HTERT RPE-1 (cell line): ENCODE results near the gene ZNRD2.

Source experiments
- in situ Hi-C: fragments of 300-500 bp; cut with MboI; formaldehyde crosslinking; loops from 4 replicates; pipeline ENCODE4 v1.14.3; 2020; ENCODE audit warnings: low sequenced_read_pairs

ZNRD2 gene

DNA sequence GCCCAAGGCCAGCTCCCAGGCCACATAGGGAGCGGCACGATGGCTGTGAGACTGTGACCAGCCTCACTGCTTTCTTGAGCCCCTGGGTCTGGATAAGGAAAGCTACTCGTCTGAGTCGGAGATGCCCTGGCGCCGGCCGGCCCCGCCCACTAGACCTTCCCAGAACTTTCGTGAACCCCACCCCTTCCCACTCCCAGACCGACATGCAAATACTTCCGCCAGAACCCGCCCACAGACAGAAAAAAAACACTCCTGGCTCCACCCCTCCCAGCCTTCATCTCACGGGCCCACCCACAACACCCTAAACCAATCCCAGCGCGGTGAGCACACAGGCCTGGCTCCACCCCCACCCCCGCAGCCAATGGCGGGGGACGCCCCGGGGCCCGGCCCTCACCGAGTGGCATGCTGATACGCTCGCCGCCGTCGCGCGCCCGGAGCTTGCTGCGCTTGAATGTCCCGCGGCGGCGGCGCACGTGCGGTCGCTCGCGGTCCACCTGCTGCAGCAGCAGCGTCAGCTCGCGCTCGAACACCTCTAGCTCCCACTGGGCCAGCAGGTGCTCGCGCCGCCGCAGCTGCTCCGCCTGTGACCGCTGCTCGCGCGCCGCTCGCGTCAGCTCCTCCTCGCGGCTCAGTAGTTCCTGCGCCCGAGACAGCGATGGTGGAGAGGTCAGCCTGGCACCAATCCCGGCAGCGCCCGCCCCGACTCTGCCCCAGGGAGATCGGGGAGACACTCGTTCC lies 36.8 kb downstream of the ZNRD2 start:
- in situ Hi-C loops, result no loop called here

DNA sequence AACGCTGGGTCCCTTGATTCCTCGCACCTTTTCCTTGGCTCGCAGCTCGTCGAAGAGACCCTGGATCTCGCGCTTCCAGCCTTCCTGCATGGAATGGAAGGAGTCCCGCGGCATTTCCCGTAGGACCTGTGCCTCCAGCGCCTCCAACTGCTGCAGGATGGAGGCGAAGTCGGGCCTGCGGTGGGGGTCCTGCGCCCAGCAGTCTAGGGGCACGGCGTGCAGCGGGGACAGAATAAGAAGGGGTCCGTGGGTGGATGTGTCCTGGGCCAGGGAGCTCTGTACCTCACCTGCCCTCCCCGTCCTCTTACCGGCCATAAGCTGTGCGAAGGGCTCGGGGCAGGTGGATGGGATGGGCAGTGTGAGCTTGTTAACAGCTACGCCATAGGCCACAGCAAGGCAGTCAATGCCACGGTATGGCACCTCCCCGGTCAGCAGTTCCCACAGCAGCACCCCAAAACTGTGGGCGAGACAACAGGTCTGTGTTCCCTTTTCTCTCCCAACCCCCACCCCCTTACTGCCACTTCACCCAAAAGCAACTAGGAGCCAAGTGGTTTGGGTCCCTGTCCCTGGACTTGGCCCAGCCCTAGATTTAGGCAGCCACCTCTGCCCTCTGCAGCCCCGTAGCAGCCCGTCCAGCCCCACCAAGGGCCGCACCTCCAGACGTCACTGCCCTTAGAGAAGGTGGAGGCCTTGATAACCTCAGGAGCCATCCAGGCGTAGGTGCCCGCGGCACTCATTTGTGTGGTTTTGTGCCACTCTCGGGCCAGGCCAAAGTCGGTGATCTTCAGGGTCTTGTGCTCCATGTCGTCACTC lies 37.5 kb downstream of the ZNRD2 start:
- in situ Hi-C loops, result no loop called here

- in situ Hi-C loops, result no loop called here
Measured at GRCh38 chr11:65609229-65609628, 39.0 kb downstream of the ZNRD2 start.

- in situ Hi-C loops, result no loop called here
Measured at GRCh38 chr11:65609665-65610064, 39.4 kb downstream of the ZNRD2 start.

DNA sequence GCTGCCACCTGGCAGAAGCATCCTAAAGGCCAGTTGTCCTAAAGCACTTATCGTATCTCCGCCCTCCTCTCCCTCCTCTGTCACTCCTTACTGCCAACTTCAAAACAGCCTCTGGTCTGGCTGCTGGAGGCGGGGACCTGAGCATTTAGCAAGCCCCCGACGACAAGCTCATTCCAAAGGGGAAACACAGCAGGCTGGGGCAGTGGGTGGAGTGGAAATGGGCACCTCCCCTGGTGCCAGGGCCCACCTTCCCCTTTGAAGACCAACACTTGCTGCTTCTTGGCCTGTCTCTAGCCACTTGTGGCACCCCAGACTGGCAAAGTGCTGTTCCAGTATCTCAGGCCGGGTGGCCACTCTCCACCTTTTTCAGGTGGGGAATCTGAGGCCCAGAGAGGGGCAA lies 40.1 kb downstream of the ZNRD2 start:
- in situ Hi-C loops, result no loop called here

DNA sequence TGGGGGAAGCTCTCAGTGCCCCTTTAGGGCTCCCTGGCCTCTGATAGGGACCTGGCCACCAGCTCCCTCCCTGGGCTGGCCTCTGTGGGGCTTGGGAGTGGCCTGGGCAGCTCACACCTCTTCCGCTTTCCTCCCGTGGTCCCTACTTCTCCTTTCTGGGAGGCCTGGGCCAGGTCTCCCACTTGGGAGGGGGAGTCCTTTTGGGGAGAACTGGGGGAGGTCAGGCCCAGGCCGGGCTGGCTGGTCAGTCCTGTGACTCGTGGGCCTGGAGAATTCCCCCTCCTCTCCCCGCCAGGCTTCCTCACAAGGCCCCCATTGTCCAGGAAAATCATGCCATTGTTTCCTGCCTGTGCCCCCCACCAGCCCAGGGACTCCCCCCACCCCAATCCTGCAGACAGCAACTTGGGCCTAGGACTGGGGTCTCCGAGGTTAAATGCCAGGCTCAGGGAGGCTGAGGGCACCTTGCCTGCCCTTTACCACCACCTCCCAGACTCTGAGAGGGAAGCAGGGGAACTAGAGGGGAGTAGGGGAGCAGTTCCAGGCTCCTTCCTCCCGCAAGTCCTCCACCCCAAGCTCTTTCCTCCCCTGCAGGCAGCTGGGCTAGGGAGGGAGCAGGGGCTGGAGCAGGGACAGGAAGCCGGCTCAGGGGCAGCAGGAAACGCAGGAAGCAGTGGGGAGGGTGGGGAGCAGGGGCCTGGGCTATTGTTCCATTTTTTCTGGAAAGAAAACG lies 40.9 kb downstream of the ZNRD2 start:
- in situ Hi-C loops, result no loop called here

GRCh38 chr11:65611758-65612603 lies 41.7 kb downstream of the ZNRD2 start:
- in situ Hi-C loops, result no loop called here

DNA sequence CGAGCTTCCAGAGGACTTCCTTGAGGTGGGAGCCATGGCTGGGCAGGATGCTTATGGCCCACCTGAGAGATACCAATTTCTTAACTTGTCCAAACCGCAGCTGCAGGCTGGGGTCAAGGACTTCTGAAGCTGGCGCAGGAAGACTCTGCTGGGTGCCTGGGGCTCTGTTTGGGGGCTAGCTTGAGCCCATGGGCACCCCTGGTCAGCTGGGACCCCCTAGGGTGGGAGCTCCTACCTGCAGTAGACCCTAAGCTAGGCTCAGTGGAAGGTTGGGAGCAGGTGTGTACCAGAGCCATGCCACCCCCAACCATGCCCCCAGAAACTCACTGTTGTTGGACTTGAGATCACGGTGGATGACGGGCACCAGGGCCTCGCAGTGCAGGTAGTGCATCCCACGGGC lies 42.4 kb downstream of the ZNRD2 start:
- in situ Hi-C loops, result no loop called here

GRCh38 chr11:65613091-65613928 lies 43.0 kb downstream of the ZNRD2 start:
- in situ Hi-C loops, result no loop called here

GRCh38 chr11:65615229-65615949 lies 45.1 kb downstream of the ZNRD2 start, which contains the start of gene PCNX3:
TSS of gene PCNX3 (plus strand) at chr11:65615776. CDS start at chr11:65616312, 536 bp downstream.
- in situ Hi-C loops, result no loop called here

DNA sequence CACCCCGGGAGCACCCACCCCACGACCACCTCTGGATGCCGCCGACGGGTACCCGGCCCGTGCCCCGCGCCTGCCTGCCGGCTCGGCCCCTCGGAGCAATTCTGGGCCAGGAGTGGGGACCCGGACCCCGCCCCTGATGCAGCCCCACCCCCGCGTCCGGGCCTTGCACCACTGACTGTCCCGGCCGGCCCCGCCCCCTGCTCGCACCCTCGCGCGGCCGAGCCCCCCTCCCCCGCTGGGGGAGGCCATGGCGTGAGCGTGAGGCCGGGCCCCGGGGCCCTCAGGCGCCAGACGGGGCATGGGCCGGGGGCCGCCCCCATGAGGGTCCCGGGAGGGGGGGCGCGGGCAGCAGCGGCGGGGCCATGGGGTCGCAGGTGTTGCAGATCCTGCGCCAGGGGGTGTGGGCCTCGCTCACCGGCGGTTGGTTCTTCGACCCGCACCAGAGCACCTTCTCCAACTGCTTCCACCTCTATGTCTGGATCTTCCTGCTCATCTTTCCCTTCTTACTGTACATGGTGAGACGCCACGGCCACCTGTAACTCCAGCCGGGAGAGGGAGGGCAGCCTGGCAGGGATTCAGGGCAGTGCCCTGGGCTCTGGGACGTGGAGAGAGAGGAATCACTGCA lies 45.8 kb downstream of the ZNRD2 start:
- in situ Hi-C loops, result no loop called here

DNA sequence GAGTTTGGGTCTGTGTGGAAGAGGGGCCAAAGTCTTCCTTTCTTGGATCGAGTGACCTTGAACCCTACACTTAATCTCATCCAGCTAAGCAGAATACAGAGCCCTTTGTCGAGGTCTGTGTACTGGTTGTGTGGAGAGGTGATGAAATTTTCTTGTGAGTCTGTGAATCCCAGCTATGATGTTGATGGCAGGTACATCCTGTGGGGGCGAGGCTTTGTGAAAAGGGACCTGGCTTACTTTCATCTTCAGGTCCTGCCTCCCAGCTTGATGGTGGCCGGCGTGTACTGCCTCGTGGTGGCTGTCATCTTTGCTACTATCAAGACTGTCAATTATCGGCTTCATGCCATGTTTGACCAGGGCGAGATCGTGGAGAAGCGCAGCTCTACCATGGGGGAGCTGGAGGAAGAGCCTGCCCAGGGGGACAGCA lies 46.3 kb downstream of the ZNRD2 start:
- in situ Hi-C loops, result no loop called here

DNA sequence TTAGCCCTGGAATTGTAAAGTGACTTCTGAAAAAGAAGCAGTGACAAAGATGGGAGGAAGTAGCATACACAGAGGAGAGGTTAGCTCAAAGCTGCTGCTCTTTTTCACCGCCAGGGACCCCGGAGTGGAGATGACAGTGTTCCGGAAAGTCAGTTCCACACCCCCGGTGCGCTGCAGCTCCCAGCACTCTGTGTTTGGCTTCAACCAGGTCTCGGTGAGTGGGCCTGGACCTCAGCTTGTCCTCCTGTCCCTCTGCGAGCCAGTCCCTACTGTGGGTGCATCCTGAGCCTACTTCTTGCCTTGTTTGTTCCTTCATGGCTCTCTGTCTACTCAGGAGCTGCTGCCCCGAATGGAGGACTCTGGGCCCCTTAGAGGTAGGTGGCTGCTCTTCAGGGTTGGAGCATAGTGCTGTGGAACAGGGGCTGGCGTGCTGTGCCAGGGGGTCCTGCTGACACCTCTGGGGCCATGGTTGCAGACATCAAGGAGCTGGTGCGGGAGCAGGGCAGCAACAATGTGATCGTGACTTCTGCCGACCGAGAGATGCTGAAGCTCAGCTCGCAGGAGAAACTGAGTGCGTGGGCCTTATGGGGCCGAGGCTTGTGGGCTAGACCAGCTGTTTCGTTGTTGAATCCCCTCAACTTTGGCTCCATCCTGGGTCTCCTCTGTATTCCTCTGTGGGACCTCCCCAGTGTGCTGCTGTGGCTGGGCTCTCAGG lies 47.0 kb downstream of the ZNRD2 start:
- in situ Hi-C loops, result no loop called here

- in situ Hi-C loops, result no loop called here
Measured at GRCh38 chr11:65617990-65618751, 47.9 kb downstream of the ZNRD2 start.

DNA sequence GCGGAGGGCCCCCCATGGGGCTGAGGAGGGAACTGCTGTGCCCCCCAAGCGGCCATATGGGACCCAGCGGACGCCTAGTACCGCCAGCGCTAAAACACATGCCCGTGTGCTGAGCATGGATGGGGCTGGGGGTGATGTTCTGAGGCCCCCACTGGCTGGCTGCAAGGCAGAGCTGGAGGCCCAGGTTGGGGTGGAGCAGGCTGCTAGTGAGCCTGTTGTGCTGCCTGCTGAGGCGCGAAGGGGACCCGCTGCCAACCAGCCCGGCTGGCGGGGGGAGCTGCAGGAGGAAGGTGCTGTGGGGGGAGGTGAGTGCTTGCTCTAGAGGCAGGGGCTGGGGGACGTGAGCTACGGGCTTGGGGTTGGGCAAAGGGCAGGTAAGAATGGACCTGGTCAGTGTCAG lies 48.5 kb downstream of the ZNRD2 start:
- in situ Hi-C loops, result no loop called here

GRCh38 chr11:65619281-65619928 lies 49.1 kb downstream of the ZNRD2 start:
- in situ Hi-C loops, result no loop called here

DNA sequence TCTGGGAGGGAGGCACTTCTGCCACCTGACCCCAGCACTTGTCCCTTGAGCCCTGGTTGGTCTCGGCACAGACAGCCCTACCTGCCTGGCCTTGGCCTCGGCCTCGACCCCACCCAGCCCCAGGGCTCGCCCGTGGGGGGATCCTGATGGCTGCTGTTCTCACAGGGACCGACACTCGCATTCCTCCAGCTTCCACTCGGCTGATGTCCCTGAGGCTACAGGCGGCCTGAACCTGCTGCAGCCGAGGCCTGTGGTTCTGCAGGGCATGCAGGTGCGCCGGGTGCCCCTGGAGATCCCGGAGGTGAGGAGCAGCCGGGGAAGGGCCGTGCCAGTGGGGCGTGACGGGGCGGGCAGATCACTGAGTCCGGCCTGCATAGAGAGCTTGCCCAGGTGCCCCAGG lies 50.4 kb downstream of the ZNRD2 start:
- in situ Hi-C loops, result no loop called here
